HEK293T (cell line): Measurements from ENCODE around the gene ATP5ME.

Source experiments
- ARNT ChIP-seq: fragments of 450-650 bp; IDR thresholded peaks from 2 replicates; pipeline ENCODE4 v1.6.1; 2017; ENCODE audit warnings: mild to moderate bottlenecking
- CTBP1 ChIP-seq: fragments of 450-650 bp; IDR thresholded peaks from 2 replicates; pipeline ENCODE4 v1.6.1; 2016; ENCODE audit warnings: borderline replicate concordance
- FOXM1 ChIP-seq: fragments of 450-650 bp; IDR thresholded peaks from 2 replicates; pipeline ENCODE4 v1.6.1; 2017; ENCODE audit warnings: mild to moderate bottlenecking, borderline replicate concordance
- LEF1 ChIP-seq: fragments of 450-650 bp; IDR thresholded peaks from 2 replicates; pipeline ENCODE4 v1.6.1; 2017; ENCODE audit warnings: mild to moderate bottlenecking, borderline replicate concordance
- SP1 ChIP-seq: fragments of 450-650 bp; IDR thresholded peaks from 2 replicates; pipeline ENCODE4 v1.6.1; 2017
- SUZ12 ChIP-seq: fragments of 450-650 bp; IDR thresholded peaks from 2 replicates; pipeline ENCODE4 v1.6.1; 2016; ENCODE audit warnings: mild to moderate bottlenecking
- TARDBP ChIP-seq: fragments of 450-650 bp; IDR thresholded peaks from 2 replicates; pipeline ENCODE4 v1.6.1; 2016
- ZNF384 ChIP-seq: fragments of 450-650 bp; IDR thresholded peaks from 2 replicates; pipeline ENCODE4 v1.6.1; 2016

GRCh38 chr4:657834-658667, 16.0 kb downstream of the ATP5ME start:
- no peak for TF ChIP-seq TARDBP
- TF ChIP-seq SP1 = no peak
- no peak for TF ChIP-seq CTBP1
- TF ChIP-seq ARNT = no peak
- TF ChIP-seq FOXM1 = no peak
- TF ChIP-seq ZNF384 = no peak
- no peak for TF ChIP-seq SUZ12
- no peak for TF ChIP-seq LEF1
